HG02970 (cell line): ENCODE measurements around the gene CENPE.

Source experiments
- ATAC-seq: cut with Tn5 transposase; IDR thresholded peaks from one replicate; pipeline ENCODE4 v1.9.1; 2021; ENCODE audit warnings: mild to moderate bottlenecking, moderate library complexity, moderate number of reproducible peaks; ENCODE audit not compliant: unreplicated experiment, low FRiP score

The CENPE gene

DNA sequence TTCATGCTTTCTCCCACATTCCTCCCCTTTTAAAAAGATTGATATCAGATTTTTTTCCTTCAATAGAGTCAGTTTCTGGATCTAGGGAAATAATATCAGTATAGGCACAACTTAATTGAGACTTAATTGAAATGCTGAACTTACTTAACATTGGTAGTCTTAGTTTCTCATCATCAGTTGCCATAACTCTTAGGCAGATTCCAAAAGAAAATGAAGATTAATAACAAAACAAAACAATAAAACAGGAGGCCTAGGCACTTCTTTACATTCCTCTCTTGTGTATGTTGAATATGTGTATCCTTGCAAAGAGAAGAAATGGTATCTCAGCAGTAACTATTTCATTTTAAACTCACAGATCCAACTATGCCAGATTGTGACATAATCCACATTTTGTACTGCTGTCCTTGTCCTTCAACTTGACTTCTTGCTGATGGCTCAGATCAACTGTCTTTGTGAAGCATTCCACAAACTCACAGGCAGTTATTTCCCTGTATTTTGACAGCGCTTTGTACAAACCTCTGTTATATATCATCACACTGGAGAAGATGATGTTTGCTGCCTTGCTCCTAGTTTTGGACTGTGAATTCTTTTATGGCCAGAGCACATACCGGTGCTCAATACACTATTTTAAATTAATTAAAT, 112.5 kb downstream of the CENPE start:
- no peak for ATAC-seq

DNA sequence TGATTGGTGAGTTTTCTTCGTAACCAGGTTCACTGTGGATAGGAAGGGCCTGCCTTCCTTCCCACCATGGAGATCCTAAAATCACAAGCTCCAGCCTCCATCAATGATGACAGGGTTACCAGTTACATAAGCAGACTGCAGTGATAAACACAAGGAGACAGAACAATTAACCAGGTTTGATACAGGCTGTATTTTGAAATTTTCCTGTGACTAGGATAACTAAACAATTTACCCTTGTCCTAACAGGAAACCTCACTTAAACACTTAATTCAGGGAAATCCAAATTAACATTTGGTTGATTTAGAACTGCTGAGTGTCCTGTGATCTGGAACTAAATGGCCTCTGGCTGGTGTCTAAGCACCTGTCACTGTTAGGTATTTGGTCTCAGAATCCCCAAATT, 118.5 kb downstream of the CENPE start:
- no peak for ATAC-seq

DNA sequence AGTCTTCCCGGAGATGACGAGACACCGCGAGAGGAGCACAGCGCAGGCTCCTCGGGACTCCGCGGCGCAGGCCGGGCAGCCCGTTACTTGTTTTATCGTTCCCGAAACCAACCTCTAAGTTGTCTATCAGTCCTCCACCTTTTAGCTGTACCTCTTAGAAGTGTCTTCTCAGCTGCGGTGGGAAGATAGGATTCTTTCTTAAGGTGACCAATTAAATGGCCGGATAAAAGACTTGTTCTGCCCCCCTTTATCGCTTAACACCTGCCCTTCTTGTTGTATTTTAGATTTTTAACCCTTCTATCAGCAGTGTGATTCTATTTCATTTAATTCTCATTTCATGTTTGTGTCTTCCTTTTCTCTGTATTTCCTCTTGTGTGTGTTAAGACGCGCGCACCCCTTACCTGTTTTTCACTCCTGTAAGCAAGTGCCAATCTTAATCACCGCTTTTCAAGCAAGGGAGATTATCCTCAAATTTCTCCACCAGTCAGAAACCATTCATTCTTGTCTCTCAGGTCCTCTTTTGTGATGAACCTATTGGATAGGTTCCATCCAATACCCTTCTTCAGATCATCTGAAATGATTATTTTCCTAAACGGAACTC, 121.3 kb downstream of the CENPE start, which contains the start of gene SLC9B2:
SLC9B2 (minus strand) TSS at position 15 of the 601 bp plus-strand sequence. CDS start 9,211 bp downstream, outside the sequence.
- peak; percentile 42 for ATAC-seq

DNA sequence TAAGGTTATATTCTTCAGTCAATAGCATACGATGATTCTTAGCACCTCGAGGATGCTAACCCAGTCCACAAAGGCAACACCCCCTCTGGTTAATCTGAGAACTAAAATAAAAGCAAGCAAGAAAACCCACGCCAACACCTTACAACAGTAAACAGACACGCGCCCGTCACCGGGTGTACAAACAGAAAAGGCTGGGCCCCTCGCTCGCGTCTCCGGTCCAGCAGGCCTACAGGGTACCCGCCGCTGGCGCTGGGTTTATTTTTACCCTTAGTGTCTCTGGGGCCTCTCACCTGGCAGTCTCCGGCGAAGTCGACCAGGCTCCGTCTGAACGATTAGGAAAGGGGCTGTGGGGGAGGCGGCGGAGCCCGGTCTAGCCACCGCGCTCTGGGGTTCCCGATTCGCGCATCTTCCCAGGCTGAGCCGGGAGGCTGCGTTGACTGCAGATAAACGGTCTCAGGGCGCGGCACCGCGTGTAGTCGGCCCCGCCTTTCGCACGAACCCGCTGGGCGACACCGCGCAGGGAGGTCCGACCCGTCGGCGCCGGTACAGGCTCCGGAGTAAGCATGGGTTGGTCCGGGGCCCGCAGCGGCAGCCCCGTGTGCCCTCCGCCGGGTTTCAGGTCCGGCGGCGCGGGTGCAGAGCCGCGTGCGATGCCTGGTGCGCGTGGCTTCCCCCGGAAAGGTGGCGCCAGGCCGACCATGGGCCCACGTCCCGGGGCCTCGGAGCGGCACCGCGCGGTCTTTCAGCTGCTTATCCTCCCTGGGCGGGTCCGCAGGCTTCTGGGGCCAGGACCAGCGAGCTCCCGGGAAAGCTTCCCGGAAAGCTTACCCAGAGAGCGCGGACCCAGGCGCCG, 122.0 kb downstream of the CENPE start:
- peak; percentile 52 for ATAC-seq

DNA sequence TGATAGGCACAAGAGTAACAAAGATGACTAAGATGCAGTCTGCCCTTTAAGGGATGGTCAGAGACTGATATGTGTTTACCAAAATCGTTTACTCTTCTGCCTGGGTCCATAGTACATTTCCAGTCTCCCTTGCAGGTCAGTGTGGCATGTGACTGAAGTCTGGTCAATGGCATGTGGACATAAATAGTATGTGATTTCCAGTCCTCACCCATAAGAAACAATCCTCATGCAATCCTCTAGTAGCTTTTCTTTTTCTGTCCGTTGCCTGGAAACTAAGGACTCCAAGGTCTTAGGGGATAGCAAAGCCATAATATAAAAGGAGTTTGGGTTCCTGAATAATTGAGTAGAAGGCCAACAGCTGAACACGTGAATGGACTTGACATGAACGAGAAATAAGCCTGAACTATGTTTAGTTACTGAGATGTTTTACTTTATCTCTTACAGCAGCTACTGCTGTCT, 122.7 kb downstream of the CENPE start:
- no peak for ATAC-seq

DNA sequence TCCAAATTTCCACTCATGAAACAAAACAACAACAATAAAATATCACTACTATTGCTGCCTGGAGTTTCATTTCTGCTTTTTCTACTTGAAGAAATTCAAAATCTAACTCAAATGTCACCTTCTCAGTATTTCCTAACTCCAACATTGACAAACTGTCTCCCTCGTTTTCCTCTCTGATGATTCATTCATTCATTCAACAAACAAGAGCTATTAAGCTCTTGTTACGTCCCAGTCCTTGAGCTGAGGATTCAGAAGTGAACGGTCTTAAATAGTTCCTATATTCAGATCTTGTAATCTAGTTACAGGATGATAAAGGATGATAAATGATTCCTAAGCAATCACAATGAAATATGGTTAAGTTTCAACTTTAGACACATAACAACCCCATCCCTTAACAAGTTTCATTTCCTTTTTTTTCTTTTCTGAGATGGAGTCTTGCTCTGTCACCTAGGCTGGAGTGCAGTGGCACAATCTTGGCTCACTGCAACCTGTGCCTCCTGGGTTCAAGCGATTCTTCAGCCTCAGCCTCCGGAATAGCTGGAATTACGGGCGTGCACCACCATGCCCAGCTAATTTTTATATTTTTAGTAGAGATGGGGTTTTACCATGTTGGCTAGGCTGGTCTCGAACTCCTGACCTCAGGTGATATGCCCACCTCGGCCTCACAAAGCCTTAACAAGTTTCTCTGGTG, 123.3 kb downstream of the CENPE start:
- ATAC-seq: no peak

DNA sequence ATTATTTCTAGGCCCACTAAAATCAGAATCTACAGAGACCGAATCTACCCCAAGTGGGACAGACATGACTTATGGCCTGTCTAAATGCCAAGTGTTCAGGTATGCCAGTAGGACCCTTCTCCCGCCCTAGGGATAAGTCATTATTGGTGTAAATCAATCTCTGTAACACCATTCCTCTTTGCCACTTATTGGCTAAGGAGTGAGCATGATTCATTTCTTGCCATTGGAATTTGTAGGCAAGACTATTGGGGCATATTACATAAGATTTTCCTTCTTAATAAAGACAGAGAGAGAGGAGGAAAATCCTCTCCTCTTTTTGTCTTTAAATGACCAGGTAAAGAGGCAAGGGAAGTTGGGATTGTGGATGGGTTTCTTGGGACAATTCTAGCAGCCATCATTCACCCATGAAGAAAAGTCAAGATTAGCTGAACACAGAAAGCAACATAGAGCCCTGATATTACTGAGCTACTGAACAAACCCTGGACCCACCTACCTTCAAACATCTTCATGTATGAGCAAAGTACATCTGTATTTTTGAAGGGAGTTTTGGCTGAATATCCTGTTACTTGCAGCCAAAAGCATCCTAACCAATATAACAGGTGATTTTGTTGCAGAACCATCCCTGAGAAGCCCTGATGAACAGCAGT, 124.2 kb downstream of the CENPE start:
- ATAC-seq: no peak

DNA sequence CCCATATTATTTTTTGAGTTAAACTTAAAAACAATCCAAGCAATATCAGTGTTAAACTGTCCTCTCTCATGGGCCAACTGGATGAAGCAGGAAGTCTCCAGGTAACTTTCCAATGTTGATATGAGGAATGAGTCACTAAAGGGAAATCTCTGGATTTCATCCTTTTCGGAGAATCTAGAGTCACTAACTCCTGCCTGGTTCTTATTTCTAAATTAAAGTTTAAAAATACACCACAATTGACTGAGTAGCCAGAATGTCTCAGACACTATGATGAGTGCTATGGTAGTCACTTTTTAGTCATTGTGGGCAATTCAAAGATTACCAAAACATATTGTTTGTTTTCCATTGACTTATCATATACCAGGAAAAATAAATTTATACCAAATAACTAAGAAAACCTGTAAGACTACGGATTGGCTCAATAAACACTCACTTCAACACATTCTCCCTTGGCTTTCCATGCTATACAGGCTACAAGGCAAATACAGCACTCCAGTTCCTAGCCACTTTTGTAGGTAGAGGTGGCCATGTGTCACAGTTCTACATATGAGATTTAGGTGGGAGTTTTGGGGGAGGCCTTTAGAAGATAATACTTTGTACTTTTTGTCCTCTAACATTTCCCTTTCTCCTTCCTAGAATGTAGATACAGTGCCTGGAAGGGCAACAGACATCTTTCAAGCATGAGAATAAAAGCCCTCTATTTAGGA, 130.1 kb downstream of the CENPE start:
- ATAC-seq: no peak

DNA sequence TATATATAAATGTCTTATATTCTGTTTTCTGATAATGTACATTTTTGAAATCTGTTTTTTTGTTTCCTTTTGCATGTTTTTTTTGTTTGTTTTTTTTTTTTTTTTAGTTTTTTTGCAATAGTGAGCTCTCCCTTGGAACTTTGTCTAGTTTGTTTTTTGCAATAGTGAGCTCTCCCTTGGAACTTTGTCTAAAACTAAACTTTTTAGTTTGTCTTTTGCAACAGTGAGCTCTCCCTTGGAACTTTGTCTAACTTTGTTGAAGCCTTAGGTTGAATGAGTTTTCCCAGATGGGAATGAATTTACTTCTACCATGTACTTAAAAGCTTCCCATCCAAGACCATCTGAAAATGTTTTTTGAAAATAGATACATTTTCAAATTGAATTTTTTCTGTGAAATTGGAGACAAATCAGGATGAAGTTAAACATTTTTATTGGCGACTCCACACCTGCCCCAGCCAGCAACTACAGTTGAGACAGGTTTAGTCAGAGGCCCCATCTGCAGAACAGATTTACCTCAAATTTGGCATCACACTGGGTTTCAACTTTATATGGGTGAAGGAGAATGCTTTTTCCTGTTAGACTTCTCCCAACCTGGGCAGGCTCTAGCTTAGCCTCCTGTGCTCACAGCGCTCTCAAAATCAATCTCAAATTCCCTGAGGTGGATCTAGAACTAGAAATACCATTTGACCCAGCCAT, 137.5 kb downstream of the CENPE start:
- ATAC-seq: no peak
